B cell (primary cell): Measurements from ENCODE around the gene UNC5C. TPM values are rescaled to one million over a fixed set of nuclear protein-coding genes. Genes with fewer than 3 reads are reported as not detected.

ENCODE experiments used
- ATAC-seq: fragments of 200-7000 bp; cut with Tn5 transposase; one replicate; pipeline ENCODE4 v1.10.0; 2021; ENCODE audit warnings: low read depth, mild to moderate bottlenecking, moderate number of reproducible peaks, moderate library complexity
- CTCF ChIA-PET: fragments of 350-600 bp; sonication (Branson Sonifier 250); formaldehyde crosslinking; loops from one replicate; lab custom pipeline; 2021; ENCODE audit warnings: antibody characterized with exemption, inconsistent platforms; lab: Charles Lee
- POLR2A ChIA-PET: fragments of 350-600 bp; sonication (Branson Sonifier 250); formaldehyde crosslinking; loops from one replicate; lab custom pipeline; 2021; ENCODE audit warnings: antibody characterized with exemption; lab: Charles Lee
- DNase-seq: peaks from one replicate; pipeline ENCODE4 v3.0.0; 2013
- H2AFZ ChIP-seq: 2 replicates; pipeline ENCODE4 v1.6.1; 2012; ENCODE audit warnings: mild to moderate bottlenecking, low read depth, low read length; ENCODE audit not compliant: insufficient read depth, poor library complexity, severe bottlenecking
- H3K27ac ChIP-seq, 2 donors: 1 replicate in 1 of 2; 2 replicates in 1 of 2; pipeline ENCODE4 v1.5.1; 2012 to 2013; ENCODE audit warnings: low read length in 2 of 2, mild to moderate bottlenecking in 2 of 2, moderate library complexity in 1 of 2
- H3K27me3 ChIP-seq, 4 experiments: fragments of 200-600 bp in 1 of 4; sonication (generic) in 1 of 4; replicated peaks in 1 of 4; 1 replicate in 2 of 4; 2 replicates in 2 of 4; pipeline versions ENCODE4 v1.6.1 to v1.7.0; 2013 to 2016; ENCODE audit warnings: low read length in 3 of 4, mild to moderate bottlenecking in 2 of 4, mixed read lengths in 1 of 4, moderate library complexity in 1 of 4; ENCODE audit not compliant: insufficient read depth in 4 of 4, control insufficient read depth in 3 of 4; ENCODE audit errors: control extremely low read depth in 1 of 4
- H3K36me3 ChIP-seq, 2 experiments: replicated peaks in 1 of 2; 1 replicate in 1 of 2; 2 replicates in 1 of 2; pipeline versions ENCODE4 v1.6.1 to v1.7.1; 2013; ENCODE audit warnings: low read length in 1 of 2; ENCODE audit not compliant: insufficient read depth in 2 of 2, control insufficient read depth in 1 of 2; ENCODE audit errors: control extremely low read depth in 1 of 2, extremely low read depth in 1 of 2
- H3K4me1 ChIP-seq, 2 donors: fragments of 200-600 bp in 1 of 2; sonication (generic) in 1 of 2; 1 replicate in 1 of 2; 2 replicates in 1 of 2; pipeline versions ENCODE4 v1.5.1 to v1.6.1; 2013 to 2017; ENCODE audit warnings: low read length in 2 of 2; ENCODE audit not compliant: control insufficient read depth in 2 of 2, insufficient read depth in 2 of 2
- H3K4me2 ChIP-seq: replicated peaks from 2 replicates; pipeline ENCODE3; 2012; ENCODE audit warnings: mild to moderate bottlenecking, low read depth, low read length; ENCODE audit not compliant: poor library complexity, severe bottlenecking
- H3K4me3 ChIP-seq, 5 experiments: fragments of 200-600 bp in 1 of 5; sonication (generic) in 1 of 5; 1 replicate in 3 of 5; 2 replicates in 2 of 5; pipeline versions ENCODE4 v1.5.1 to v1.7.0; 2011 to 2016; ENCODE audit warnings: low read length in 4 of 5, mild to moderate bottlenecking in 4 of 5, low read depth in 2 of 5, control low read depth in 1 of 5, moderate library complexity in 1 of 5; ENCODE audit not compliant: insufficient read depth in 1 of 5; ENCODE audit errors: control extremely low read depth in 1 of 5, extremely low read depth in 1 of 5
- H3K79me2 ChIP-seq: fragments of 200-600 bp; sonication (generic); one replicate; pipeline ENCODE4 v1.6.0; 2016; ENCODE audit warnings: low read length; ENCODE audit not compliant: control insufficient read depth, insufficient read depth
- H3K9ac ChIP-seq: fragments of 200-600 bp; sonication (generic); 2 replicates; pipeline ENCODE4 v1.6.1; 2017; ENCODE audit warnings: mild to moderate bottlenecking, low read length, moderate library complexity
- H3K9me3 ChIP-seq, 3 donors: one replicate each; pipeline versions ENCODE4 v1.6.1 to v1.7.1; 2013; ENCODE audit warnings: low read length in 2 of 3; ENCODE audit not compliant: control insufficient read depth in 2 of 3, insufficient read depth in 1 of 3; ENCODE audit errors: control extremely low read depth in 1 of 3
- H4K20me1 ChIP-seq: 2 replicates; pipeline ENCODE4 v1.6.0; 2012; ENCODE audit warnings: mild to moderate bottlenecking, low read length; ENCODE audit not compliant: insufficient read depth, control insufficient read depth, poor library complexity, severe bottlenecking
- H3K27ac Mint-ChIP-seq: one replicate; pipeline ENCODE4 v1.8.0; 2021; ENCODE audit warnings: mixed read lengths
- H3K27me3 Mint-ChIP-seq: one replicate; pipeline ENCODE4 v1.8.0; 2021; ENCODE audit warnings: mixed read lengths
- H3K4me1 Mint-ChIP-seq: one replicate; pipeline ENCODE4 v1.8.0; 2021; ENCODE audit warnings: mixed read lengths
- H3K4me3 Mint-ChIP-seq: one replicate; pipeline ENCODE4 v1.8.0; 2021; ENCODE audit warnings: mixed read lengths
- H3K9me3 Mint-ChIP-seq: one replicate; pipeline ENCODE4 v1.8.0; 2022; ENCODE audit warnings: mixed read lengths; ENCODE audit not compliant: insufficient read depth
- CTCF ChIP-seq: fragments of 200-600 bp; IDR thresholded peaks from one replicate; pipeline ENCODE4 v1.8.0; 2022; ENCODE audit warnings: antibody characterized with exemption, mild to moderate bottlenecking
- EZH2 ChIP-seq: IDR thresholded peaks from 2 replicates; pipeline ENCODE4 v1.6.1; 2012; ENCODE audit warnings: borderline replicate concordance, low read depth, mild to moderate bottlenecking, moderate library complexity, low read length; ENCODE audit not compliant: insufficient read depth, poor library complexity, severe bottlenecking
- WGBS: methylation state at CpG from one replicate; pipeline ENCODE4 v1.1.5; 2013; ENCODE audit warnings: missing lambda C conversion rate; ENCODE audit not compliant: insufficient coverage; 5-methylcytosine and 5-hydroxymethylcytosine counted together
- intact Hi-C: fragments of 100-400 bp; cut with micrococcal nuclease; formaldehyde crosslinking; loops from one replicate; pipeline ENCODE4 v1.10.0; 2022
- polyA plus RNA-seq: library from polyadenylated mRNA; depleted of rRNA; stranded (reverse); fragments of >200 nt; gene quantifications from 2 replicates; pipeline ENCODE4 v1.2.3, GENCODE V29; 2012
- total RNA-seq, 2 donors: library from RNA; stranded (reverse); fragments of 120-200 nt in 1 of 2; gene quantifications; 1 replicate in 1 of 2; 2 replicates in 1 of 2; pipeline versions ENCODE4 v1.2.3 to v1.2.4, GENCODE V29; 2013 to 2022

Gene UNC5C
- total and polyA plus RNA-seq, 2 donors (not counting 1 experiment from before 2014, with no cell fraction given), result not detected

- WGBS, result 92% methylated on average over 2 of the region's 5 CpGs
- Histone ChIP-seq H3K36me3 (no peaks in the 10 kb centered on the region), H3K9me3 (no peaks in the 10 kb centered on the region), H3K4me1 (no peaks in the 10 kb centered on the region), H3K27me3 (no peaks in the 10 kb centered on the region), H3K27ac (no peak overlapping the region), H3K79me2 (no peaks in the 10 kb centered on the region), H2AFZ (no peak overlapping the region), H3K4me2 (no peak overlapping the region), H4K20me1 (no peaks in the 10 kb centered on the region), H3K4me3 (no peak overlapping the region), H3K9ac (no peak overlapping the region)
- no peak overlapping the region for H3K4me3 Mint-ChIP-seq
- H3K4me1 Mint-ChIP-seq, result no peaks in the 10 kb centered on the region
- TF ChIP-seq CTCF, result no peak
- no peak for TF ChIP-seq EZH2
- intact Hi-C loops, result no loop called here
- H3K27me3 Mint-ChIP-seq, result no peaks in the 10 kb centered on the region
- no peaks in the 10 kb centered on the region for H3K9me3 Mint-ChIP-seq
- ATAC-seq (no peak), DNase-seq (no peak)
- no peak overlapping the region for H3K27ac Mint-ChIP-seq
- POLR2A ChIA-PET, result no interaction called here
- CTCF ChIA-PET, result no interaction called here
Measured at GRCh38 chr4:95507561-95507960, 41.2 kb downstream of the UNC5C start.

- TF ChIP-seq CTCF (no peak), EZH2 (no peak)
- Histone ChIP-seq H3K79me2 (no peaks in the 10 kb centered on the region), H3K36me3 (no peaks in the 10 kb centered on the region), H3K4me1 (no peaks in the 10 kb centered on the region), H3K27ac (no peak overlapping the region), H3K4me3 (no peak overlapping the region), H3K4me2 (no peak overlapping the region), H3K27me3 (no peaks in the 10 kb centered on the region), H2AFZ (no peak overlapping the region), H4K20me1 (no peaks in the 10 kb centered on the region), H3K9me3 (no peaks in the 10 kb centered on the region), H3K9ac (no peak overlapping the region)
- Mint-ChIP-seq H3K27ac (no peak overlapping the region), H3K4me1 (no peaks in the 10 kb centered on the region), H3K27me3 (no peaks in the 10 kb centered on the region), H3K4me3 (no peak overlapping the region), H3K9me3 (no peaks in the 10 kb centered on the region)
- intact Hi-C loops, result no loop called here
- 100% methylated on average over 1 of the region's 1 CpG for WGBS
- no peak for DNase-seq
- ATAC-seq, result no peak
- CTCF ChIA-PET, result no interaction called here
- POLR2A ChIA-PET, result no interaction called here
Measured at GRCh38 chr4:95507147-95507546, 41.6 kb downstream of the UNC5C start.
